ENCODE data around the gene C22orf31.
"Not testable (repeated sequence)": the region's sequence is repeated elsewhere in the genome, so short reads cannot be mapped to it uniquely, and the experiment has no call there.

The C22orf31 gene

DNA sequence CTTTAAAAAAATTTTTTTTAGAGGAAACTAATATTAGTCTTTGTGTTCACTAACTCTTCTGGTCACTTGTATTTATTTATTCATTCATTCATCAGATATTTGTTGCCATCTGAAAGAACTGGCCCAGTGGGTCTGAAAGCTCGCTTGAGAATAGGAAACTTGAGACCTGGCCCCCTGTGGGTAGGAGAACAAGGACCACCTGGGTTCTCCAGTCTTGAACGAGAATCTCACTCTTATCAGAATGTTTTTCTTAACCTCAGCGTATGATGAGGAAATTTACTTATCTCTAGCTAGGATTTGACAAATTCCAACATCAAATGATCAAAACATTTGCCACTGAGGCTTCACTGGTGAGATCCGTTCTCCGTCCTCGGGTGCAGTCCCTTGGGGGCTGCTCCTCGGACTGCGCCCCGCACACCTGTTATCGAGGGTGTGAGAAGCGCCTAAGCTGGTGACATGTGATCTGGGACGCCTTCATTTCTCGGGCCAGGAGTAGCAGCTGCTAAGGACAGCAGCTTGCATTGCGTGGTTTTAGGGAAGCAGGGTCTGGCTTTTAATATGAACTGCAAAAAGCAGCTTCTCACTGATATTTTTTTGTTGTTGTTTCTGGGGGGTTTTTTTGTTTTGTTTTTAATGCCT lies 6.3 kb downstream of the C22orf31 start:
- DNase-seq: no peak

DNA sequence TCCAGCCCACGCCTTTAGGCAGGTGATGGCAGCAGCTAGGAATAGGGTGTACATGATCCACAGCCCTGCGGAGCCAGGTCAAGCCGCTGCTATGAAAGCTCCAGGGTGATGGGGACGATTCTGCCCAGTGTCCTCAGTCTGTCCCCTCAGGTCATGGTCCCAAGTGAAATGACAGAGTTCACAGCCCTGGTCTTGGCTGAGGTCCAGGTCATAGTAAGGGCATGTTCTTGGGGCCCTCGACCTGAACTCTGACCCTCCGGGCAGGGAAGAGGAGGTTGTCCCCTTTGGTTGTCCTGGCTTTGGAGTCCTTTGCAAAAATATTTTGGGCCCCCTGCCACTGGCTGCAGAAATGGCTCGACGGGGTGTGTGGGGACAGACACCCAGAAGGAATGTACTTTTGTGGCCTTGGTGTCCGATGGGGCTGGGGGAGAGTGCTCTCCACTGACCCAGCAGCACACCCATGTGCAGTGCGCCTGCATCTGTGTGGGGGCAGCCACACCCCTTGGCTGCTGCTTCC lies 7.3 kb downstream of the C22orf31 start:
- DNase-seq: no peak

DNA sequence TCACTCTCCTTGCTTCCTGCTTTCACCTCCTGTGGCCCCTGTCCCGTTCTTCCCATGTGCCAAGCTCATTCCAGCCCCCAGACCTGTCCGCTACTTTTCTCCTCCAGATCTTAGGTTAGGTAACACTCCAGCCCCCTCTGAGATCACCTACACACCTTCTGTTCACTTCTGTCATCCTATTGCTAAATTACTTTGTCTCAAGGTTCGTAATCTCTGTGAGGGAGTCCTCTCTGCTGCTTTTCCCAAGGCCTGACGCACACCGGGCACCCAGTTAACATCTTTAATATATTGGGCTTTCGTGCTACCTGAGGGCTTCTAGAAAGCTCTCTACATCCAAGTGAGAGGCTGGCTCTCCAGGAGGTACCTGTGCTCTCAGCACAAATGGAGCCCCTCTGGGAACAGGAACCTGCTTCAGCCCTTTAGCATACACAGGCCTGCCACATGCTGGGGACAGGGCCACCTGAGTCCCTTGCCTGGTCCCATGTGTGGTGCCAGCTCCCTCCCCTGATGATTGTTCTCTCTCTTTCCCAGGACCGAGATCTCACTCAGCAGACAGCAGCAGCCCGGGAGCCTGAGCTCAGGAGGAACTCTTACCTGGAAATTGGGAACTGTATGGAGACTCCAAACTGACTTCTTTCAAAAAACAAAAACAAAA lies 8.5 kb downstream of the C22orf31 start:
- no peak for DNase-seq

DNA sequence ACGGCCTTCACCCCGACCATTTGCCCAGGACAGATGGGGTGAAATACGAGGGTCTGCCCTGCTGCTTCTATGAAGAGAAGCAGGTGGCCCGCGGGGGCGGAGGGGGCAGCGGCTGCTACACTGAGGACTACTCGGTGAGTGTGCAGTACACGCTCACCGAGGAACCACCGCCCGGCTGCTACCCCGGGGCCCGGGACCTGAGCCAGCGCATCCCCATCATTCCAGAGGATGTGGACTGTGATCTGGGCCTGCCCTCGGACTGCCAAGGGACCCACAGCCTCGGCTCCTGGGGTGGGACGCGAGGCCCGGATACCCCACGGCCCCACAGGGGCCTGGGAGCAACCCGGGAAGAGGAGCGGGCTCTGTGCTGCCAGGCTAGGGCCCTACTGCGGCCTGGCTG lies 11.2 kb downstream of the C22orf31 start:
- DNase-seq: no peak

DNA sequence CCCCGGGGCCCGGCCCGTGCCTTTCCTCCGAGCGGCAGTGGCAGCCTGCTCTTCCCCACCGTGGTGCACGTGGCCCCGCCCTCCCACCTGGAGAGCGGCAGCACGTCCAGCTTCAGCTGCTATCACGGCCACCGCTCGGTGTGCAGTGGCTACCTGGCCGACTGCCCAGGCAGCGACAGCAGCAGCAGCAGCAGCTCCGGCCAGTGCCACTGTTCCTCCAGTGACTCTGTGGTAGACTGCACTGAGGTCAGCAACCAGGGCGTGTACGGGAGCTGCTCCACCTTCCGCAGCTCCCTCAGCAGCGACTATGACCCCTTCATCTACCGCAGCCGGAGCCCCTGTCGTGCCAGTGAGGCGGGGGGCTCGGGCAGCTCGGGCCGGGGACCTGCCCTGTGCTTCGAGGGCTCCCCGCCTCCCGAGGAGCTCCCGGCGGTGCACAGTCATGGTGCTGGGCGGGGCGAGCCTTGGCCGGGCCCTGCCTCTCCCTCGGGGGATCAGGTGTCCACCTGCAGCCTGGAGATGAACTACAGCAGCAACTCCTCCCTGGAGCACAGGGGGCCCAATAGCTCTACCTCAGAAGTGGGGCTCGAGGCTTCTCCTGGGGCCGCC lies 11.9 kb downstream of the C22orf31 start:
- no peak for DNase-seq

DNA sequence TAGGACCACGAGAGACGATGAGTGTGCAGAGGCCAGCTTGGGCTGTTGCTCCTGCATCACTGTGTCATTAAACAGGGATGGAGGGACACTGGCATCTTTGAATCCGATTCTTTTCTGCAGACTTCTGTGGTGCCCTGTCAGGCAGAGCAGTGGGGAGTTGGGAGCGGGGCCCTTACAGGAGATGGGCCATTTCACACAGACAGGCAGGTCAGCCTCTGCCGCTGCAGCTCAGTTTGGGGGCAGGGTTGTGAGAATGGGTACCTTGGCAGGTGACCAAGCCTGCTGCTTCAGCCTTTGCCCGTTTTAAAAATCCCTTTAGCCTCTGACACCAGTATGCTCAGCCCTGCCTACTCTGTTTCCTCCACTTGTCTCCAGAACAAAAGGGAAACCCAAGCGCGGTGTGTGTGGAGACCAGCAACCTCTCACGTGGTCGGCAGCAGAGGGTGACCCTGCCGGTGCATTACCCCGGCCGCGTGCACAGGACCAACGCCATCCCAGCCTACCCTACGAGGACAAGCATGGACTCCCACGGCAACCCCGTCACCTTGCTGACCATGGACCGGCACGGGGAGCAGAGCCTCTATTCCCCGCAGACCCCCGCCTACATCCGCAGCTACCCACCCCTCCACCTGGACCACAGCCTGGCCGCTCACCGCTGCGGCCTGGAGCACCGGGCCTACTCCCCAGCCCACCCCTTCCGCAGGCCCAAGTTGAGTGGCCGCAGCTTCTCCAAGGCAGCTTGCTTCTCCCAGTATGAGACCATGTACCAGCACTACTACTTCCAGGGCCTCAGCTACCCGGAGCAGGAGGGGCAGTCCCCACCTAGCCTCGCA lies 12.6 kb downstream of the C22orf31 start:
- DNase-seq: no peak

DNA sequence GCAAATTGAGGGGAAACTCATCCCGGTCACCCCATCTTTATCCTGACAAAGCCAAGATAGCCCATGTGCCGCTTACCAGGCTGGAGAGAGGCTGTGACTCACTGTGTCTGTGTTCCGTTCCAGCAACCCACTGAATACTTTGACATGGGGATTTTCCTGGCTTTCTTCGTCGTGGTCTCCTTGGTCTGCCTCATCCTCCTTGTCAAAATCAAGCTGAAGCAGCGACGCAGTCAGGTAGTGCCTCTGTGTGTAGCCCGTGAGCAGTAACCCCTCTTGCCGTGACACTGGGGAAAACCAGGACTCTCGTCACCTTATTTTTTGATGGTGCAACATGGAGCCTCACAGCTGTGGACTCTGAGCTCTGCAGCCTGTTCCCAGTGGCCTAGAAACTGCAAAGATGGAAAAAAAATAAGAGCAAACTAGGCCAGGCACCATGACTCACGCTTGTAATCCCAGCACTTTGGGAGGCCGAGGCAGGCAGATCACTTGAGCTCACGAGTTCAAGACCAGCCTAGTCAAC lies 16.9 kb downstream of the C22orf31 start:
- DNase-seq: peak in 1 of 51 donors; percentile 27

DNA sequence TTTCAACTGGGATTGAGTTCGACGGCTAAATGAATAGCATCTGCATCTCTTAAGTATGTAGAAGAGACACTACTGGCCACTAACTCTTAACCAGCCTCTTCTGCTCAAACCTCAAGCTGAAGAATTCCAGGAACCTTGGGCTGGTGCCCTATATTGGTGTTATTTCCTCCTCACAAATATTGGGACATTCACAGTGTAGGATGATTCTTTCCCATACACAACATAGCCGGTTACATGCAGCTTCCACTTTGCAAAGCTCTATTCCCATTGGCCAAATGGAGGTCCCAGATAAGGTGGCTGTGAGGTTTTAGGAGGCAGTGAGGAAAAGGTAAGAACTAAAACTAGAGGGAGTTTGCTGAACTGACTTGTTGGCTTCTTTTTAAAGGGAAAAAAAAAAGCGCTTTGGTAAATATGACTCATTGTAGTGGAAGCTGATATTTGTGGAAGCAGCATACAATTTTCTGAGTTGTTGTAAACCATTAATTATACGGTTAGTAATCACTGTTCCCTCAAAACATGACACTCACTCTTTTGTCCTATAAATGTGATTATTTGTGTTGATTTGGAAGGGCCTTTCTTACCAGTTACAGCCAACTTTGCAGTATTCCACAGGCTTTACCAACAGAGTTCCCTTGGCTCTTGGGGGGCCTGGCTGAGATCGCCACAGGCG lies 17.6 kb downstream of the C22orf31 start:
- DNase-seq: no peak

DNA sequence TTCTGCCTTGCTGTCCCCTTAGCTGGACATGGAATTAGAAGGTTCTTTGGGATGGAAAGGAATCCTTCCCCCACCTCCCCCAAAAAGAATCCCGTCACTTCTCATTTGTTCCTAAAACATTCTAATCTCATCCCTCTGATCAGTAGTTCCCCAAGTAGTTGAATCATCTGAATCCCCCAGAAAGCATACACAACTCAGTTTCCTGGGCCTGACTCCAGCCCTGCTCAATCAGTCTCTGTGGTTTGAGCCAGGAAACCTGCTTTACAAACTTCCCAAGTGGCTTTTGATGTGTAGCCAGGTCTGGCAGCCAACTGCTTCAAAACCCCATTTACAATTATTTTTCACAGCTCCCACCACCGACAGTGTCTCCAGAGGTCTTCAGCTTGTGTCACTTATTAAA lies 20.2 kb downstream of the C22orf31 start:
- peak in 21 of 51 donors; percentile 4 to 62 (median 22) for DNase-seq

DNA sequence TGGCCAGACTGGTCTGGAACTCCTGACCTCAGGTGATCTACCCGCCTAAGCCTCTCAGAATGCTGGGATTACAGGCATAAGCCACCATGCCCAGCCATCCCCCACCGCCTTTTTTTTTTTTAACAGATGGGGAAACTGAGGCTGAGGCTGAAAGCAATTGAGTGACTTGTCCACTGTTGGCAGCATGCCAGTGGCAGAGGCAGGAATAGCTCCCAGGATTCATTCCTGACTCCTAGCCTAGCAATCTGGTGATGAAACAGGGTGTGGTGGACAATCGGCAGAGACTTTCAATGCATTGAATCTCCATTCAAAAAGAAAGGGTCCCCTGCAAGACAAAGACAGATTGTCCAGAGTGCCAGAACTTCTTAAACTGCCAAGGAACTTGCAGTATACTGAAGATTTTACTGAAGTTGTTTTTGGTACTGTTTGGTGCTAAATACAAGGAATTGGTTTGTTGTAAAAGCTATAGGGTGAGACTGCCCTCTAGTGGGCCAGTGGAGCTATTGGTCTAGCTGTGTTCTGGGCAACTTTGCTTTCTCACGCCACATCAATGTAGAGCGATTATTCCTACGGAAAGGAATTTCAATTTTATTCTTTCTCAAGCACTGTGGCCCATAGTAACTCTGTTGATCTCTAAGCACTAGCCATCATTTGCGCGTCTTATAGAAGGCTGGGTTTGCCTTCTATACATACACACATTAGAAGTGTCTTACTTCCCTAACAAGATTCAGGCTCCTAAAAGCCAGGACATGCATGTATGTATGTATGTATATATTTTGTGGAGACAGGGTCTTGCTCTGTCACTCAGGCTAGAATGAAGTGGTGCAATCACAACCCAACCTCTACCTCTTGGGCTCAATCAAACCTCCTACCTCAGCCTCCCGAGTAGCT lies 21.0 kb downstream of the C22orf31 start:
- DNase-seq: peak in 34 of 51 donors; percentile 7 to 77 (median 54)

DNA sequence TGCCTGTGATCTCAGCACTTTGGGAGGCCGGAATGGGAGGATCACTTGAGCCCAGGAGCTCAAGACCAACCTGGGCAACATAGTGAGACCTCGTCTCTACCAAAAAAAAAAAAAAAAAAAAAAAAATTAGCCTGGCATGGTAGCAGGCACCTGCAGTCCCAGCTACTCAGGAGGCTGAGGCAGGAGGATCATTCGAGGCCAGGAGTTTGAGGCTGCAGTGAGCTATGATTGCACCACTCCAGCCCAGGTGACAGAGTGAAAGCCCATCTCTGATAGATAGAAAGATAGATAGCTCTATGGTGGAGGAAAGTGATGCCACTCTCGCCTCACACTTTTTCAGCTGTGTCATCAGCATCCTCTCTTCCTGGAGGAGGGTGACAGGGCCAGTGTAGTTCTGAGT lies 21.9 kb downstream of the C22orf31 start:
- not testable (repeated sequence) for DNase-seq

DNA sequence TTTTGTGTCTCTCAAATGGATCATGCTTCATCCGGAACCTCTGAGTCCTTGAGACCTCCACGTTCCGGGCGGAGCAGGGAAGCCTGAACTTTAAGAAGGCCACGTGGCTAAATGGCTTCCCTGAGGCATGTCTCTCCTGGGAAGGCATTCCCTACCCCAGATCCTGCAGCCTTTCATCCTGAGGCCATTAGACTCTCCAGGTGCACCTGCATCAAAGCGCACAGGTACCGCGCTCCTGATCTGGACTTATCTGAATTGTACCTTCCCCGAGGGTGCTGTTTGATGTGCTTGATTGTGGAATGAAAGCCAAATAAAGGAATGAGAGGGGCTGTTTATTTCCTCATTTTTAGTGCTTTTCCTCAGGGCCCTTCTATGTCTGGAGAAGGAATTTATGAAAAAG lies 22.5 kb downstream of the C22orf31 start:
- DNase-seq: no peak

DNA sequence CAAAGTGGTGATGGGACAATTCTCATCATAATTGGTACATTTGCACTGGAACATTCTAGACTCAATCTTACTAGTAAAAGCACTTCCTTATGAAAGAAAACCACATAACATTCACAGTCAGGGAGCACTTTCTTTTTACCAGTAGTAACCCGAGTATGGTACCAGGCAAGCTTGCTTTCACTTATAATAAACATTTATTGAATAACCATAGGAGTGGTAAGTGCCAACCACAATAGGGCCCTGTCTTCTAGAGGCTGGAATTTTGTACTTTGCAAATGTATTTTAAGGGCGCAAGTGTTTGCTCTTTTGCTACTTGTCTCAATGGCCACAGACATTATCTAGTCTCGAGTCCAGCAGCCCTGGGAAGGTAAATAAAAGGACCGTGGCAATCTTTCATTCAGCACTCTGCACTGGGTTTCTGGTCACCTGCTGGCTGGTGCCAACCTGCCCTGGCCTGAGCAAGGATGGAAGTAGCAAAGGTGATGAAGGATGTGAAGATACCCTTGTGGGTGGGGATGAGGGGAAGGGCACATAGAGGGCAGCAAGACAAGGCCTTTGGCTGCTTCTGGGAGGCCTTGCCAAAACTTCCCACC lies 24.2 kb downstream of the C22orf31 start:
- DNase-seq: no peak

DNA sequence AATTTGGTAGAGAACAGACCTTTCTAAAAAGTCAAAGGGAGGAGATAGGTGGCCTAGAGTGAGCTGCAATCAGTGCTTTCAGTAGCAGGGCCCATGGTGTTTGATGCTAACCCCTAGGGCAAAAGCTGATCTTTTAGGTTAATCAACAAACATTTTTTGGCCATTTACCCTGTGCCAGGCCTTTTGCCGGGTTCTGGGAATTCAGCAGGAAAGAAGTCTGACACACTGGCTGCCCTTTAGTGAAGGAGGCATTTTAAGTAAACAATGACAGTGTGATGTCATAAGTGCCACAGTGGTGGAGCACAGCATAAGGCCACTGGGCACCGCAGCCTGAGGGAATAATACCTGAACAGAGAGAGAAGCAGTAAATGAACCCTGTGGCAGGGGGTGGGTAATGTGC lies 29.0 kb downstream of the C22orf31 start:
- peak in 8 of 51 donors; percentile 6 to 48 (median 33) for DNase-seq

DNA sequence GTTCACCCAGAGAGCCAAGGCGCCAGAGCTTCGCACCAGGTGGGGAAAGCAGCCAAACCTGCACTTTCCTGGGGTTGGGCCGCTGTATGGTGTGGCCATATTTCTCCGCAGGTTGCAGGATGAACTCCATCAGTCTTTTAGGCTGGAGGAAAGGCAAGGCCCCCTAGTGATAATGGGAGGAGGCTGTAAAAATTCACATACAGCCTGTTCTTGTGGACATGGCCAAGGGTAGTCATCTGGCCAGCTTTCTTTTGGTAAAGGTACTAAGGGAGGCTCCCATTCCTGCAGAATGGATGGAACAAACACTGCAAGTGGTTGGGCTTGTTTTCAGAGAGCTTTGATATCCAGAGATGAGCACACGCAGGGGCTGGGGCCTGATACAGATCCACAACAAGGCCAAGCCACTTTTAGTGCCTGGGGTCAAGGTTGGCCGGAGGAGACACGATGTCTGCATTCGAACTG lies 29.6 kb downstream of the C22orf31 start:
- no peak for DNase-seq

DNA sequence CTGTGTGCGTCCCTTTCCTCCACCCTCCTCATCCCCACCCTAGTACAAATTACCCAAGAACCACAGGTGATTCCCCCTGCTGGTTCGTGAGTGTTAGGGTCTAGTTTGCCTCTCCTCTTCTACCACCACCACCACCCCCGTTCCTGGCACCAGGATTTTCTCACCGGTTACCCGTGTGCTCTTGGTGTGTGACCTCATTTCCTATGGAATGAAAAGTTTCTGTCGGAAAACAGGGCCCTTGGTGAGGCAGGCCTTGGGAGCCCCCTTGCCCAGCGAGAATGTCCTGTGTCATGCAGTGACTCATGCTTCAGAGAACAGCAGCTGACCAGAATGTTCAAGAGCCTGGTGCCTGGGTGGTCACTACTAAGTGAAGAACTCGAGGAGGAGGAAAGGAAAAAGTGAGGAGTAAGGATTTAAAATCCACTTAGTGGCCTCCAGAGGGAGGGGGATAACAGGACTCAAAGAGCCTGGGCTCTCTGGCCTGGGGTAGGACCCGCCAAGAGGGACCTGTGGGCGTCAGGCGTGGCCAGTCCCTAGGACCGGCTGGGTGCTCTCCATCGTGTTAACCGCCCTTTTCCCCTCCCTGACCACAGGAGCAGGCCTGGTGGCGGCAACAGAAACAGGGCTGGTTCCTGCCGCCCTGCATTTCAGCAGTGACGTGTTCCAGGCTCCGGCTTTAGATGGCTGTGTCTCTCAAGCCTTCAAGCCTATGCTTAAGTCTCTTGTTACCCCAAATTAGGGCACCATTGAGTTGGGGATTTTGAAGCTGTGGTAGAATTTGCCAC lies 30.2 kb downstream of the C22orf31 start:
- peak in 19 of 51 donors; percentile 13 to 71 (median 43) for DNase-seq

DNA sequence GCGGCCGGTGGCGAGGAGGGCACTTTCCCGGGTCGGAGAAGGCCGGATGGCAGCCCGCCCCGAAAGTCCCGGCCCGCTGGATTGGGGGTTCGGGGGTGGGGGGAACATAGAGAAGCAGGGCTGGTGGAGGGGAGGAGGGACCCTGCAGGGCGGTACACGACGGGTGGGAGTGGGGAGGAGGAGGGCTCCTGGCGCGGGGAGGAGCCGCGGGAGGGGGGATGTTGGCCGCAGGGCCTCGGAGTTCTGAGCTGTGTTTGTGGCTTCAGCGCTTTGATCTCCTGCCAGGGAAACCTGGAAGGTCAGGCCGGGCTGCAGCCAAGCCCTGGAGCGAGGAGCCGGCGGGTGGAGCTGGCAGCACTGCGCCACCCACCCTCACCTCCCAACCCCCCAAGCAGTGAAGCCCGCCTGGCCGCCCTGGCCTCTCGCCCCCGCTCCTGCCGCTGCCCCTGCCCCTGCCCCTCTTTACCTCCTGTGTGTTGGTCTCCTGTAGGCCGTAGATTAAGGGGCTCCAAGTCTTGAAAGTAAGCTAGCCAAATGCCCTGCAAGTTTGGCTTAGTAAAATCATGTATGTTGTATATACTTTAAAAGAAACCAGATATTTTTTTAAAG lies 30.9 kb downstream of the C22orf31 start:
- DNase-seq: peak in 34 of 51 donors; percentile 18 to 69 (median 37)

DNA sequence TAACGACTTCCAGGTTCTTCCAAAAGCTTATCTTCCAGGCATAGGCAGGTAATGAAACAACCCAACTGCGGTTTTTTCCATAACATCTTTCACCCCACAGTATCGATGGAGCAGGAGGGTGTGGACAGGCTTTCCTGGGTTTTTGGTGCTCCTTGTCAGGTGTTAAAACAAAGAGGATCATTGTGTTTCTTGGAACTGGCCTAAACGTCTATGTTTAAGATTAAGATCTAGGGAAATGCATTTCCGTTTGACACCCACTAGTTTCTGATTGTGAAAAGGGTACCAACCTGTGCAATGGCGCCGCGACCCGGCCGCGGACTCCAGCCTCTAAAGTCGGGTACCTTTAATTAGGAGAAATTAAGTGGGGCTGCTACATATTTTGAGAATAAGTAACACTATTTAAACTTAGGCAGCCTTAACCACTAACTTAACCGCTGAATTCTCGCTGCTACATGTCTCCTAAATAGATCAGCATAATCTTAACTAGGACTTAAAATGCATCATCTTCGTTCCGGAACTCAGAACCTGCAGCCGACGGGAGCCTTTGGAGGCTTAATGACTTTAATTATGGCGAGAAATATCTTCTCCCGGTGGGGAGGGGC lies 31.5 kb downstream of the C22orf31 start:
- DNase-seq: no peak
